Measurements from ENCODE around the gene WDR4.

DNA sequence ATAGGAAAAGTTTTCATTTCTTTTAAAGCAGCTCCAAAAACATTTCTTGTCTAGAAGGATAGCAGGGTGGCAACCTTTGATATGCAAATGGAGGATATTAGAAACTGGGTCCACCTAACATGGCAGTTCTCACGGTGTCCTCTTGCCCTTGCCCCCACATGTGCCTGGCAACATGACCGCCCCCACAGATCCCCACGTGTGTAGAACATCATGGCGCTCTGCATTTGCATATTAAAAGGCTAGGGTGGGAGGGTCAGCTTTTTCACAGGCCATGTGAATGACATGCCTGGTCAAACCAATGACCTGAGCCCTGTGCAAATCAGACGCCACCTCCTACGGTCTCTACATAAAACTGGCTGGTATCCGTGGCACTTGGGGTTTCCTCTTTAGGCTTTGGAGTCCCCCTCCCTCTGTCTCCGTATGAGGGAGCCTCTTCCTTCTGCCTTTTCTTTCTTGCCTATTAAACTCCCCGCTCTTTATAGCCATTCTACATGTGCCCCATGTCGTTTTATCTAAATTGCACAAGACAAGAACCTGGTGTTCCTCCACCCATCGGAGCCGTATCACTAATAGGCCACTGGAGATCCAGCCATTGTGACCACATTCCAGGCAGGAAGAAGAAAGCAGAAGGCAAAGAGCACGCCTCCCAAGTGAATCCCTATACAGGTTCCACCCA, 71.3 kb downstream of the WDR4 start:
- TF ChIP-seq CTCF (IDR thresholded peaks at IDR 0.05 in 2 of 3, conservative IDR thresholded peaks at IDR 0.05 in 1 of 3; ENCODE audit: control insufficient read depth in 2 of 3, extremely low read depth in 1 of 3, insufficient read depth in 1 of 3, low read depth in 3 of 3, low read length in 3 of 3) (no peak), BRCA1 (IDR thresholded peaks at IDR 0.05; ENCODE audit: low read depth, low read length) (no peak)
